SK-N-SH treated with all-trans-retinoic acid at 6 μM for 48 hours (cell line): ENCODE data around the gene MMEL1.

Experiments
- ATAC-seq: fragments of 200-7000 bp; cut with Tn5 transposase; 3 replicates; pipeline ENCODE4 v1.9.1; 2020; ENCODE audit warnings: mild to moderate bottlenecking, moderate library complexity
- CSDC2 ChIP-seq: fragments of 250-450 bp; sonication (Bioruptor Pico); IDR thresholded peaks from 2 replicates; pipeline ENCODE4 v1.5.0; 2020; ENCODE audit warnings: mild to moderate bottlenecking, moderate library complexity
- ESRRG ChIP-seq: fragments of 250-450 bp; sonication (Bioruptor Pico); IDR thresholded peaks from 2 replicates; pipeline ENCODE4 v1.6.1; 2021; ENCODE audit warnings: mild to moderate bottlenecking
- GLIS3 ChIP-seq: fragments of 250-450 bp; sonication (Bioruptor Pico); IDR thresholded peaks from 2 replicates; pipeline ENCODE4 v1.5.0; 2020; ENCODE audit warnings: mild to moderate bottlenecking, moderate library complexity
- ISL1 ChIP-seq: fragments of 250-450 bp; sonication (Bioruptor Pico); IDR thresholded peaks from 2 replicates; pipeline ENCODE4 v2.1.2; 2022; ENCODE audit warnings: mild to moderate bottlenecking, moderate library complexity
- PATZ1 ChIP-seq: fragments of 250-450 bp; sonication (Bioruptor Pico); IDR thresholded peaks from 2 replicates; pipeline ENCODE4 v1.8.0; 2020; ENCODE audit warnings: mild to moderate bottlenecking, moderate library complexity, borderline replicate concordance
- POU6F1 ChIP-seq: fragments of 250-450 bp; sonication (Bioruptor Pico); IDR thresholded peaks from 2 replicates; pipeline ENCODE4 v1.8.0; 2021; ENCODE audit warnings: low read depth, mild to moderate bottlenecking, moderate library complexity, borderline replicate concordance
- PPARA ChIP-seq: fragments of 250-450 bp; sonication (Bioruptor Pico); IDR thresholded peaks from 2 replicates; pipeline ENCODE4 v1.5.0; 2020; ENCODE audit warnings: mild to moderate bottlenecking, borderline replicate concordance
- RARB ChIP-seq: fragments of 250-450 bp; sonication (Bioruptor Pico); IDR thresholded peaks from 2 replicates; pipeline ENCODE4 v1.8.0; 2021; ENCODE audit warnings: mild to moderate bottlenecking, moderate library complexity
- TCF4 ChIP-seq: fragments of 250-450 bp; sonication (Bioruptor Pico); IDR thresholded peaks from 2 replicates; pipeline ENCODE4 v1.8.0; 2021; ENCODE audit warnings: mild to moderate bottlenecking, moderate library complexity, borderline replicate concordance
- TSHZ2 ChIP-seq: fragments of 250-450 bp; sonication (Bioruptor Pico); IDR thresholded peaks from 2 replicates; pipeline ENCODE4 v1.5.0; 2020; ENCODE audit warnings: mild to moderate bottlenecking, moderate library complexity
- ZC3H10 ChIP-seq: fragments of 250-450 bp; sonication (Bioruptor Pico); IDR thresholded peaks from 2 replicates; pipeline ENCODE4 v1.5.1; 2021; ENCODE audit warnings: mild to moderate bottlenecking, moderate library complexity
- ZFP3 ChIP-seq: fragments of 250-450 bp; sonication (Bioruptor Pico); IDR thresholded peaks from 2 replicates; pipeline ENCODE4 v1.5.0; 2020; ENCODE audit warnings: mild to moderate bottlenecking, moderate library complexity
- ZNF70 ChIP-seq: fragments of 450-650 bp; formaldehyde crosslinking; IDR thresholded peaks from 2 replicates; pipeline ENCODE4 v1.5.0; 2020; ENCODE audit warnings: mild to moderate bottlenecking, moderate library complexity
- ZNF8 ChIP-seq: fragments of 450-650 bp; formaldehyde crosslinking; IDR thresholded peaks from 2 replicates; pipeline ENCODE4 v1.5.0; 2020; ENCODE audit warnings: mild to moderate bottlenecking, moderate library complexity
- TF ChIP-seq, protein P1 (sequence below): fragments of 250-450 bp; sonication (Bioruptor Pico); IDR thresholded peaks from 2 replicates; pipeline ENCODE4 v1.5.1; 2021; ENCODE audit warnings: mild to moderate bottlenecking, moderate library complexity

MMEL1 gene

DNA sequence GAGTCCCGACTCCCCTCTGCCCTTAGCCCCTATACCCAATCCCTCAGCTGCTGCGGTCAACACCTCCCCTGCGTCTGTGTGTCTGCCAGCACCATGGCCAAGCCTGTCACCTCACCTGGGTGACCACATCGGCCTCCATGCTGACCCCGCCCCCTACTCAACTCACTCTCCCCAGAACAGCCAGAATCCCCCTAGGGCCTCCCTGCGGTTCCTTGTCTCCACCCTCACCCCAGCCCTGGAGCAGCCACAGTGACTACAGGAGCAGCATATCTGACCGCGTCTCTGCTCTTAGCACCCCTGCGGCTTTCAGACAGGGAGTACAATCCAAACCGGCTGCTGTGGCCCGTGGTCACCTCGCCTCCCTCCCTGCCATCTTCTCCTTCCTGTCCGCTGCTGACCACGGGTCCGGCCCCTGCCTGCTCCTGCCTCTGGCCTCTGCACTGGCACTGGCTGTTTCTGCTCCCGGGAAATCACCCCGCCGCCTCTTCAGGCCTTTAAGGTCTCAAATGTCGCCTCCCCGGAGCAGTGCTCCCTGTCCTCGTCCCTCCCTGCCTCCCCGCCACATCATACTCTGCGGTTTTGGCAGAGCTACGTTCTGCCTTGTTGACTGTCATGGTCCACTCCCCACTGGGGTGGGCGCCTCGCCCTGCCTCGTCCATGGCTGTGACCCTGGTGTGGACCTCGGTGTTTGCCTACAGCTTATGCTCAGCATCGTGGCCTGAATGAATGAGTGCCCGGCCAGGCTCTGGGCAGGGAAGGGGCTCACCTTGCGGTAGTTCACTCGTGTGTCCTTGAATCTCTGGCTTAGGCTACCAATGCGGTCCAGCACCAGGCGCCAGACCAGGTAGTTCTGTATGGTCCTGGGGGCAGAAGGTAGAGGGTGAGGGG lies 35.1 kb downstream of the MMEL1 start:
- no peak for TF ChIP-seq CSDC2 (CRISPR knock-in tag)
- no peak for TF ChIP-seq TSHZ2 (CRISPR knock-in tag)
- ATAC-seq: no peak

DNA sequence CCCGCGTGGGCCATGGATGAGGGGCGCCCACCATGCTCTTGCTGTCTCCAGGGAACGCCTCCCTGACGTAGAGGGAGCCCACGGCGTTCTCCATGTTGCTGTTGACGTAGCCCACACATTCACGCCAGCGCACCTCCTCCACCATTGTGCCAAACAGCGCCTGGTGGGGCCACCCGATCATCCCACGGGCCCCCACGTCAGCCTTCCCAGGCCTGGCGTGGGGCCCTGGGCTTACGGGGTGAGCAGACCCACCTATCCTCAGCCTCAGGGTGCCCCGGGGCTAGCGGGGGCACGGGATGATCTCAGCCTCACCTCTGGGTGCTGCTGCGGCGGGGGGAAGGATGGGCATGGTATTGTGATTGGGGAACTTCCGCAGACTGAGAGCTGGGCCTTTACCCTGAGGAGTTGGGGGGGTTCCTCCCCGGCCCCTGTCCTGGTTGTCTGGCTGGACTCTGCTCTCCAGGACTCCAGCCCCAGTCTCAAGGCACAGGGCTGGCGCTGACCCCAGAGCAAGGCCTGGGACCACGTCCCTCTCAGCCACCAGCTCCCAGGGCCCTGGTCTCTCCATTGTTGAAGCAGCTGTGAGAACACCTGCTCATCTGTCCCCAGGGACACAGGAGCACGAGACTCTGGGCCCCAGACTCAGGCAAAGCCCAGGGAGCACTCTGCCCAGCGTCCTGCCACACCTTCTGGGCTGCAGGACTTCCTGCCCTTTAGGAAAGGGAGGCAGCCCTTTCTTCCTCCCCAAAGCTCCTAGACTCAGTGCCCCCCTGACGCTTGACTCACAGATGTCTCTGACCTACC lies 36.1 kb downstream of the MMEL1 start:
- ATAC-seq: no peak

DNA sequence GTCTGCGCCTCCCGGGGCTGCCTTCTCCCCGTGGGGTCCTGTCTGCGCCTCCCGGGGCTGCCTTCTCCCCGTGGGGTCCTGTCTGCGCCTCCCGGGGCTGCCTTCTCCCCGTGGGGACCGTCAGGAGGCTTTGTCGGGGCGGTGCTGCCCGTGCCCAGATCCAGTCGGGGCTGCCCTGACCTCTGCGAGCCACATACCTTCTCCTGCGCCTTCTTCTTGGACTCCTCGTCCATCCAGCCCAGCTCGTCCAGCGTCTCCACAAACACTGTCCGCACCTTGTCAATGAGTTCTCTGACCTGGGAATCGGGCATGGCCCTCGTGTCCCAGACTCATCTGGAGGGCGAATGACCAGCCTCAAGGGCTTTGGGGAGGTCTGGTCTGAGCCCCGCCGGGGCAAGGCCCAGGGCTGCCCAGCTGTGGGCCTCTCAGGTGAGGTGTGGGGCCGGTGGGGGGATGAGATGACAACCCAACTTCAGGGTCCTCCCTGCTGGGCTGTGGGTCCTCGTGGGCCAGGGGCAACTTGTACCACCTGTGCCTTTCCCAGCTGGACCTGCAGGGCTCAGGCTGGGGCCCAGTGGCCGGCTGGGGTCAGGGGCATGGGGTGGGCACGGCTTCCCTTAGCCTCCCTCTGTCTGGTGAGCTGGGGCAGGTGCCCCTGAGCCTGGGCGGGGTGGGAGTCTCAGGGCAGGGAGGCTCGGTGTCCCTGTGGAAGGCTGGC lies 36.8 kb downstream of the MMEL1 start:
- ATAC-seq: no peak
- no peak for TF ChIP-seq ZC3H10 (CRISPR knock-in tag)
- TF ChIP-seq TSHZ2 (CRISPR knock-in tag): no peak
- TF ChIP-seq PPARA (CRISPR knock-in tag): no peak
- no peak for TF ChIP-seq GLIS3
- TF ChIP-seq ESRRG (CRISPR knock-in tag): no peak
- TF ChIP-seq ZNF8 (CRISPR knock-in tag): no peak
- TF ChIP-seq ZFP3: no peak
- no peak for TF ChIP-seq ISL1 (CRISPR knock-in tag)
- TF ChIP-seq RARB (CRISPR knock-in tag): no peak
- no peak for TF ChIP-seq PATZ1 (CRISPR knock-in tag)
- no peak for TF ChIP-seq ZNF70 (CRISPR knock-in tag)
- TF ChIP-seq TCF4: no peak
- TF ChIP-seq POU6F1 (CRISPR knock-in tag): no peak

More for the DNA sequence above, 36.1 kb downstream of the MMEL1 start:
- TF ChIP-seq ZNF70 (CRISPR knock-in tag): no peak
- no peak for TF ChIP-seq TSHZ2 (CRISPR knock-in tag)
- TF ChIP-seq, protein P1, sequence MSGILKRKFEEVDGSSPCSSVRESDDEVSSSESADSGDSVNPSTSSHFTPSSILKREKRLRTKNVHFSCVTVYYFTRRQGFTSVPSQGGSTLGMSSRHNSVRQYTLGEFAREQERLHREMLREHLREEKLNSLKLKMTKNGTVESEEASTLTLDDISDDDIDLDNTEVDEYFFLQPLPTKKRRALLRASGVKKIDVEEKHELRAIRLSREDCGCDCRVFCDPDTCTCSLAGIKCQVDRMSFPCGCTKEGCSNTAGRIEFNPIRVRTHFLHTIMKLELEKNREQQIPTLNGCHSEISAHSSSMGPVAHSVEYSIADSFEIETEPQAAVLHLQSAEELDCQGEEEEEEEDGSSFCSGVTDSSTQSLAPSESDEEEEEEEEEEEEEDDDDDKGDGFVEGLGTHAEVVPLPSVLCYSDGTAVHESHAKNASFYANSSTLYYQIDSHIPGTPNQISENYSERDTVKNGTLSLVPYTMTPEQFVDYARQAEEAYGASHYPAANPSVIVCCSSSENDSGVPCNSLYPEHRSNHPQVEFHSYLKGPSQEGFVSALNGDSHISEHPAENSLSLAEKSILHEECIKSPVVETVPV (CRISPR knock-in tag): no peak
- TF ChIP-seq ZC3H10 (CRISPR knock-in tag): no peak
